Stimulated activated CD8-positive, alpha-beta memory T cell treated with anti-CD3 and anti-CD28 coated beads, Interleukin-2, amount 100 ng/mL, for 1 hour (primary cell): ENCODE measurements around the gene WAS.

Experiments
- DNase-seq, 2 donors: peaks; one replicate each; pipeline ENCODE4 v3.0.0-alpha.2; 2020; ENCODE audit warnings: low read depth in 2 of 2

Gene WAS

DNA sequence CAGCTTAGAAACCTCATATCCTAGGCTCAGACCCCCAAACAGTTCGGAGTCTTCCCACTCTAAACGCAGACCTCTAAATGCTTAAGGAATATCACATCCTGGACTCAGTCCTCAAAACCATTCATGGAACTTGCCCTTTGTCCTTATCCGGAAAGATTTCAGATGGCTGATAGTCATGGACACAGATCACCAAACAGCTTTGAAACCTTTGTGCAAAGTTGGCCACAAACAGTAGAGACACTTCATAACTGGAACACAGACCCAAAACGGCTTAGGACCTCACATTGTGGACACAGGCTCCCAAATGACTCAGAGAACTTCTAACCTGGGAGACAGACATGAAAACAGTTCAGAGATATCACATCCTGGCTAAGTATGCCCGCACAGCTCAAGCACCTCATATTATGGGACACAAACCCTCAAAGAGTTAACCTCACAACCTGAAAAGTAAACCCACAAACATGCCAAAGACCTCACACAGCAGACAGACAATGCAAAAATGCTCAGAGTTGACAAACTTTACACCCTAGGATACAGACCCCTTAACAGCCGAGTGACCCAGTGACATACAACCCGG is 28.4 kb downstream of the WAS start:
- DNase-seq: no peak

DNA sequence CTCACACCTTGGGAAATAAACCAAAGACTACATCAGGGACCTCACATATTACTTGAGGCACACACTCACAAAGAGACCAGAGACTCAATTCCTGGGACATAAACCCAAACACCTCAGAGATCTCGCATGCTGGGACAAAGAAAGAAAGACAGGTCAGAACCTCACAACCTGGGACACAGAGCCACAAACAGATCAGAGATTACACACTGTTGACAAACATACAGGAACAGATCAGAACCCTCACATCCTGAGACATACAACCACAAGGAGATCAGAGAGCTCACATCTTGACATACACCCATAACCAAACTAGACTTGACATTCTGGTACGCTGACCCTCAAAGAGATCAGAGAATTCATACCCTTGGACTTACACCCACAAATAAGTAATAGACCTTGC is 30.2 kb downstream of the WAS start:
- no peak for DNase-seq

DNA sequence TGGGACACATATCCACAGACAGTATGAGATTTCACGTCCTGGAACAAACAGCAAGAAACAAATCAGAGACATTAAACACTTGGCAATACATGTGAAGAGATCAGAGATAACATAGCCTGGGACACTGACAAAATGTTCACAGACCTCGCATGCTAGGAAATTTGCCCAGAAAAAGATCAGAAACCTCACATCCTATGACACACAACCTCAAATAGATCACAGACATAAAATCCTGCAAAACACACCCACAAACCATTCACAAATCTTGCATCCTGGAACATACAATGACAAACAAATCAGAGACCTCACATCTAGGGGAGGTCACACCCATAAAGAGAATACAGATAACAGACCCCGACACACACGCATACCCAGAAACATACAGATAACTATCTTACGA is 31.0 kb downstream of the WAS start:
- no peak for DNase-seq

DNA sequence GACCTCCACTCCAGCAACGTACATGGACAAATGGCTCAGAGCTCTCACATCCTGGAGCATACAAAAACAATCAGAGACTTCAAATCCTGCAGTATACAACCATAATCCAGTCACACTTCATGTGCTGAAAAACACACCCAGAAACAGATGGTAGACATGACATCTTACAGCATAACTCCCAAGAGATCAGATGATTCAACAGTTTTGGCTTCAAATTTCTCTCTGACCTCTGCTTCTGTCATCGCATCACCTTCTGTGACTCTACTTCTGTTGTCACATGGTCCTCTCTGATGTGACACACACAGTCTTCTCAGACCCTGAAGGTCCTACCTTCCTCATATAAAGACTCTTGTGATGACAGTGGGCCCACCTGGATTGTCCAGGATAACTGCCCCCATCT is 31.5 kb downstream of the WAS start:
- no peak for DNase-seq

DNA sequence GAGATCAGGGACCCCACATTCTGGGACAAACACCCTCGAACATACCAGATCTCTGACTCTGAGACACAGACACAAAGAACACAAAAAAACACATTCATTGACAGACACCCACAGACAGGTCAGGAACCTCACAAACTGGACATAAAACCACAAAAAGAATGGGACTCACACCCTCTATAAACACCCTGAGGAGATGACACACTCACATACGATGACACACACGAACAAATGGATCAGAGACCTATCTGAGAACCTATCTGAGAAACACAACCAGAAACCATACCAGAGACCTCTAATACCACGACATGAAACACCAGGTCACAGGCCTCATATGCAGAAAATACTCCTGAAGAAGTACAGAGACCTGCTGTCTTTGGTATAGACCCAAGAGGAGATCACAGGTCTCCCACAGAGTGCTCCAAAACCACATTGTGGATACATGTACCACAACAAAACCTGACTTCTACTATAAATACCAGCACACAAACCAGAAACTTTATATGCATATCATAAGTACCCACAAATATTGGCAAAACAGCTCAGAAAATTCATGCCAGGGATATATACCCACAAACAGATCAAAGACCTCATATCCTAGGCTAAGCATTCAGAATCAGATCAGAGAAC is 32.4 kb downstream of the WAS start:
- no peak for DNase-seq

GRCh38 chrX:48719958-48720357 is 36.4 kb downstream of the WAS start:
- no peak for DNase-seq

DNA sequence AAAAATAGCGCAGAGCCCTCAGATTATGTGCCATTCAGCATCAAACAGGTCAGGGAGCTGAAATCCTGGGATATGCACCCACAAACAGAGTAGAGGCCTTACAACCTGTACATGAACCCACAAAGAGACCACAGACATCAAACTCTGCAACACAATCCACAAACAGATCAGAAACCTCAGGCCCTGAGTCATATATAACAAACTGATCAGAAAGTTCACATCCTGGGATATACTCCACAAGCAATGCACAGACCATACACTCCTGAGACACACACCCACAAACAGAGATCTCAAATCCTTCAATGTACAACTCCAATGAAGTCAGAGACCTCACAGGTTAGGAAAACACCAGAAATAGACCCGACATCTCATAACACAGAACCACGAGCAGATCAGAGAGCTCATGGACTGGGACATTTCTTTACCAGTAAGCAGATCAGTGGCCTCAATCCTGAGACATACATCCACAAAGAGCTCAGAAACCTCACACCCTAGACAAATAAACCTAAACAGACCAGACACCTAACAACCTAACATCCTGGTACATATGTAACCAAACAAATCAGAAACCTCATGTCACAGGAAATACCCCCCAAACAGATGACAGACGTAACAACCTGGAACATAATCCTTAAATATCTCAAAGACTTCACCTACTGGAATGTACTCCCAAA is 37.1 kb downstream of the WAS start:
- DNase-seq: no peak

DNA sequence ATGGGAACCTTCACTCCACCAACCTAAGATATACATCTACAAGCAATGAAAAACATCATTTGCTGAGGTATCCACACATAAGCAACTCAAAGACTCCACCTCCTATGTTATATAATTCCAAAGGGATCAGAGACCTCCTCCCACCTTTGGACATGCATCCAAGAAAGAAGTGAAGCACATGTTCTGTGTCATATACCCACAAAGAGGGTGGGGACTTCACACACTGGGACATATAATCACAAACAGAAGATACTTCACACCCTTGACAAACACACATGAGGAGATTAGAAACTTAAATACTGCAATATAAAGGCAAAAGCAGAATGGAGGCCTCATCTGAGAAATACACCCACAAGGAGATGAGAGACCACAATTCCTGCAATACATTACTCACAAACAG is 38.3 kb downstream of the WAS start:
- DNase-seq: no peak

- no peak for DNase-seq
Observed at GRCh38 chrX:48726596-48726995, 43.0 kb downstream of the WAS start.

GRCh38 chrX:48728653-48729052 is 45.1 kb downstream of the WAS start:
- no peak for DNase-seq

DNA sequence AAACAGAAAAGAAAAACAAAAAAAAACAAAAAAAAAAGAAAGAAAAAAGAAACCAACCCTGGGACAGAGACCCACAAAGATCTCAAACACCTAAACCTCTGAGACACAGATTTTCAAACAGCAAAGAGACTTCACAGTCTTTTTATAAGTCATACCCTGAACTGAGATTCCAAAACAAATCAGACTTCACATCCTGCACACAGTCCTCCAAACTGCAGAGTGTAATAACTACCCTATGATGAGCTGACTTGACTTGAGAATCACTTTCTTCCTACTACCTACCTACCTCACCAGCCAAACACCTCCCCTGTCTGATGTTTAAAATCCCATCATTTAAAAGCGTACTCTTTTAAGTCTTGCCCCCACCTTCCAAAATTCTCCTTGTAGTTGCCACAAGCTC is 52.7 kb downstream of the WAS start:
- DNase-seq: no peak

- no peak for DNase-seq
Observed at GRCh38 chrX:48736878-48737212, 53.2 kb downstream of the WAS start.

- DNase-seq: peak; percentile 62 to 69
Observed at GRCh38 chrX:48737213-48737938, 53.8 kb downstream of the WAS start.

GRCh38 chrX:48737940-48738339 is 54.3 kb downstream of the WAS start:
- DNase-seq: no peak
